Measurements from ENCODE around the gene RPS15.

- TF ChIP-seq CTCF (conservative IDR thresholded peaks at IDR 0.05 in 1 of 2, IDR thresholded peaks at IDR 0.05 in 1 of 2; ENCODE audit: extremely low read depth in 1 of 2, insufficient read depth in 1 of 2, low read depth in 1 of 2, low read length in 2 of 2), result no peak
- TF ChIP-seq EZH2 (IDR thresholded peaks at IDR 0.05; ENCODE audit: borderline replicate concordance, low read length), result no peak
Measured at GRCh38 chr19:1418496-1418775, 19.8 kb upstream of the RPS15 start.
